Measurements from ENCODE around the gene LGALS9B. TPM values are rescaled to one million over a fixed set of nuclear protein-coding genes. Genes with fewer than 3 reads are reported as not detected.
"Not testable (repeated sequence)": the region's sequence is repeated elsewhere in the genome, so short reads cannot be mapped to it uniquely, and the experiment has no call there.

The LGALS9B gene
- polyA plus RNA-seq, 1 of the 3 experiments (the other 2 are of a cell fraction), result not detected

- H3K9ac ChIP-seq; CTCF ChIA-PET; H3K27me3 ChIP-seq (ENCODE audit: insufficient read depth); H3K36me3 ChIP-seq (replicated peaks in 1 of 2; ENCODE audit: control insufficient read depth in 1 of 2, insufficient read depth in 2 of 2, low read length in 1 of 2); H4K20me1 ChIP-seq (ENCODE audit: insufficient read depth); H3K9me2 ChIP-seq; H3K4me1 ChIP-seq (ENCODE audit: control insufficient read depth in 1 of 2, insufficient read depth in 2 of 2, low read depth in 1 of 2, low read length in 1 of 2); H3K4me2 ChIP-seq; H3K27ac ChIP-seq (ENCODE audit: low read depth in 2 of 2, low read length in 1 of 2); H3K9me3 ChIP-seq; H3K4me3 ChIP-seq (ENCODE audit: low read depth in 2 of 2, low read length in 1 of 2); H3F3A ChIP-seq (replicated peaks; ENCODE audit: insufficient read depth); POLR2A ChIA-PET; DNase-seq; H2AFZ ChIP-seq (ENCODE audit: low read depth); H3K79me2 ChIP-seq (ENCODE audit: insufficient read depth): not testable (repeated sequence)
Observed at GRCh38 chr17:20474081-20474480, 6.7 kb upstream of the LGALS9B start.

GRCh38 chr17:20469946-20470345, 2.6 kb upstream of the LGALS9B start:
- H3K4me1 ChIP-seq (ENCODE audit: control insufficient read depth in 1 of 2, insufficient read depth in 2 of 2, low read depth in 1 of 2, low read length in 1 of 2); H4K20me1 ChIP-seq (ENCODE audit: insufficient read depth); H3F3A ChIP-seq (replicated peaks; ENCODE audit: insufficient read depth); H3K27me3 ChIP-seq (ENCODE audit: insufficient read depth); H3K27ac ChIP-seq (ENCODE audit: low read depth in 2 of 2, low read length in 1 of 2); H3K9me2 ChIP-seq; H3K9ac ChIP-seq; H3K9me3 ChIP-seq; POLR2A ChIA-PET; H3K79me2 ChIP-seq (ENCODE audit: insufficient read depth); H3K36me3 ChIP-seq (replicated peaks in 1 of 2; ENCODE audit: control insufficient read depth in 1 of 2, insufficient read depth in 2 of 2, low read length in 1 of 2); H2AFZ ChIP-seq (ENCODE audit: low read depth); H3K4me3 ChIP-seq (ENCODE audit: low read depth in 2 of 2, low read length in 1 of 2); DNase-seq; CTCF ChIA-PET; H3K4me2 ChIP-seq: not testable (repeated sequence)
- 46% methylated on average over 2 of the region's 4 CpGs for whole genome bisulfite sequencing (ENCODE audit: low lambda C conversion rate)

GRCh38 chr17:20469107-20469506, 1.8 kb upstream of the LGALS9B start:
- H3K4me3 ChIP-seq (ENCODE audit: low read depth in 2 of 2, low read length in 1 of 2); H3F3A ChIP-seq (replicated peaks; ENCODE audit: insufficient read depth); H3K79me2 ChIP-seq (ENCODE audit: insufficient read depth); H2AFZ ChIP-seq (ENCODE audit: low read depth); H3K27me3 ChIP-seq (ENCODE audit: insufficient read depth); H3K9me2 ChIP-seq; CTCF ChIA-PET; H3K4me1 ChIP-seq (ENCODE audit: control insufficient read depth in 1 of 2, insufficient read depth in 2 of 2, low read depth in 1 of 2, low read length in 1 of 2); DNase-seq; H3K36me3 ChIP-seq (replicated peaks in 1 of 2; ENCODE audit: control insufficient read depth in 1 of 2, insufficient read depth in 2 of 2, low read length in 1 of 2); POLR2A ChIA-PET; H3K9ac ChIP-seq; H4K20me1 ChIP-seq (ENCODE audit: insufficient read depth); H3K4me2 ChIP-seq; H3K27ac ChIP-seq (ENCODE audit: low read depth in 2 of 2, low read length in 1 of 2); H3K9me3 ChIP-seq: not testable (repeated sequence)
- 27% methylated on average over 2 of the region's 4 CpGs for WGBS (ENCODE audit: low lambda C conversion rate)

GRCh38 chr17:20466999-20467398, 340 bp downstream of the LGALS9B start:
- H2AFZ ChIP-seq (ENCODE audit: low read depth); H3K36me3 ChIP-seq (replicated peaks in 1 of 2; ENCODE audit: control insufficient read depth in 1 of 2, insufficient read depth in 2 of 2, low read length in 1 of 2); H4K20me1 ChIP-seq (ENCODE audit: insufficient read depth): not testable (repeated sequence)

GRCh38 chr17:20466553-20466952, 786 bp downstream of the LGALS9B start:
- H3K4me1 ChIP-seq (ENCODE audit: control insufficient read depth in 1 of 2, insufficient read depth in 2 of 2, low read depth in 1 of 2, low read length in 1 of 2); H3K4me3 ChIP-seq (ENCODE audit: low read depth in 2 of 2, low read length in 1 of 2); POLR2A ChIA-PET; H3K9ac ChIP-seq; H2AFZ ChIP-seq (ENCODE audit: low read depth); H3K79me2 ChIP-seq (ENCODE audit: insufficient read depth); DNase-seq; H3K9me3 ChIP-seq; H3K9me2 ChIP-seq; H3F3A ChIP-seq (replicated peaks; ENCODE audit: insufficient read depth); H4K20me1 ChIP-seq (ENCODE audit: insufficient read depth); H3K27me3 ChIP-seq (ENCODE audit: insufficient read depth); H3K36me3 ChIP-seq (replicated peaks in 1 of 2; ENCODE audit: control insufficient read depth in 1 of 2, insufficient read depth in 2 of 2, low read length in 1 of 2); CTCF ChIA-PET; H3K4me2 ChIP-seq; H3K27ac ChIP-seq (ENCODE audit: low read depth in 2 of 2, low read length in 1 of 2): not testable (repeated sequence)
- WGBS (ENCODE audit: low lambda C conversion rate), result 17% methylated on average over 1 of the region's 5 CpGs

More at GRCh38 chr17:20466999-20467398, 340 bp downstream of the LGALS9B start:
- POLR2A ChIA-PET; H3K4me2 ChIP-seq; H3K9me3 ChIP-seq; H3K4me1 ChIP-seq (ENCODE audit: control insufficient read depth in 1 of 2, insufficient read depth in 2 of 2, low read depth in 1 of 2, low read length in 1 of 2); H3K9me2 ChIP-seq; H3K27ac ChIP-seq (ENCODE audit: low read depth in 2 of 2, low read length in 1 of 2); CTCF ChIA-PET; H3K79me2 ChIP-seq (ENCODE audit: insufficient read depth); H3F3A ChIP-seq (replicated peaks; ENCODE audit: insufficient read depth); H3K9ac ChIP-seq; H3K27me3 ChIP-seq (ENCODE audit: insufficient read depth); H3K4me3 ChIP-seq (ENCODE audit: low read depth in 2 of 2, low read length in 1 of 2); DNase-seq: not testable (repeated sequence)
- WGBS (ENCODE audit: low lambda C conversion rate), result 51% methylated on average over 5 of the region's 5 CpGs

- H2AFZ ChIP-seq (ENCODE audit: low read depth); H3K4me2 ChIP-seq; H3K9ac ChIP-seq; H3K9me3 ChIP-seq; H3F3A ChIP-seq (replicated peaks; ENCODE audit: insufficient read depth); DNase-seq; H3K9me2 ChIP-seq; H3K27ac ChIP-seq (ENCODE audit: low read depth in 2 of 2, low read length in 1 of 2); POLR2A ChIA-PET; CTCF ChIA-PET; H3K4me1 ChIP-seq (ENCODE audit: control insufficient read depth in 1 of 2, insufficient read depth in 2 of 2, low read depth in 1 of 2, low read length in 1 of 2); H3K36me3 ChIP-seq (replicated peaks in 1 of 2; ENCODE audit: control insufficient read depth in 1 of 2, insufficient read depth in 2 of 2, low read length in 1 of 2); H3K79me2 ChIP-seq (ENCODE audit: insufficient read depth); H3K4me3 ChIP-seq (ENCODE audit: low read depth in 2 of 2, low read length in 1 of 2); H4K20me1 ChIP-seq (ENCODE audit: insufficient read depth); H3K27me3 ChIP-seq (ENCODE audit: insufficient read depth): not testable (repeated sequence)
- WGBS (ENCODE audit: low lambda C conversion rate), result 42% methylated on average over 2 of the region's 12 CpGs
Observed at GRCh38 chr17:20465535-20465934, 1.8 kb downstream of the LGALS9B start.

GRCh38 chr17:20464854-20465414, 2.4 kb downstream of the LGALS9B start:
- H3K9ac ChIP-seq; H3K4me2 ChIP-seq; H3K27ac ChIP-seq (ENCODE audit: low read depth in 2 of 2, low read length in 1 of 2); H3K79me2 ChIP-seq (ENCODE audit: insufficient read depth); POLR2A ChIA-PET; H2AFZ ChIP-seq (ENCODE audit: low read depth); H3K36me3 ChIP-seq (replicated peaks in 1 of 2; ENCODE audit: control insufficient read depth in 1 of 2, insufficient read depth in 2 of 2, low read length in 1 of 2); DNase-seq; H4K20me1 ChIP-seq (ENCODE audit: insufficient read depth); H3F3A ChIP-seq (replicated peaks; ENCODE audit: insufficient read depth); H3K4me1 ChIP-seq (ENCODE audit: control insufficient read depth in 1 of 2, insufficient read depth in 2 of 2, low read depth in 1 of 2, low read length in 1 of 2); CTCF ChIA-PET; H3K9me2 ChIP-seq; H3K9me3 ChIP-seq; H3K4me3 ChIP-seq (ENCODE audit: low read depth in 2 of 2, low read length in 1 of 2); H3K27me3 ChIP-seq (ENCODE audit: insufficient read depth): not testable (repeated sequence)
- 93% methylated on average over 3 of the region's 9 CpGs for WGBS (ENCODE audit: low lambda C conversion rate)
